Adrenal gland (tissue), 12 donors: ENCODE measurements around the gene NBEAL2. TPM values are rescaled to one million over a fixed set of nuclear protein-coding genes. Genes with fewer than 3 reads are reported as not detected.

ENCODE experiments used
- DNase-seq, 7 donors: peaks; one replicate each; pipeline ENCODE4 v3.0.0-alpha.2; 2019 to 2020
- H3K27ac ChIP-seq, 5 donors: fragments of 200-600 bp; sonication (generic) in 4 of 5; 1 replicate in 3 of 5; 2 replicates in 2 of 5; pipeline versions ENCODE4 v1.5.1 to v1.8.0; 2016 to 2020; ENCODE audit warnings: mild to moderate bottlenecking in 1 of 5
- H3K27me3 ChIP-seq: fragments of 200-600 bp; 2 replicates; pipeline ENCODE4 v1.8.0; 2021
- H3K36me3 ChIP-seq, 2 donors: fragments of 200-600 bp; replicated peaks in 1 of 2; 1 replicate in 1 of 2; 2 replicates in 1 of 2; pipeline versions ENCODE4 v1.5.1 to v1.8.0; 2018 to 2022
- H3K4me1 ChIP-seq, 2 donors: fragments of 200-600 bp; replicated peaks in 1 of 2; 1 replicate in 1 of 2; 2 replicates in 1 of 2; pipeline versions ENCODE4 v1.5.1 to v1.8.0; 2018 to 2021
- H3K4me3 ChIP-seq, 4 donors: fragments of 200-600 bp; sonication (generic) in 3 of 4; one replicate each; pipeline ENCODE4 v1.5.1; 2016 to 2018
- H3K9me3 ChIP-seq, 3 donors: fragments of 200-600 bp; sonication (generic) in 1 of 3; replicated peaks in 1 of 3; 1 replicate in 2 of 3; 2 replicates in 1 of 3; pipeline versions ENCODE4 v1.5.1 to v1.8.0; 2016 to 2021
- CTCF ChIP-seq, 6 experiments: fragments of 450-650 bp in 4 of 6; fragments of 200-600 bp in 2 of 6; sonication (generic) in 1 of 6; IDR thresholded peaks; 1 replicate in 5 of 6; 2 replicates in 1 of 6; pipeline versions ENCODE4 v1.5.1 to v1.8.0; 2016 to 2021; ENCODE audit warnings: antibody characterized with exemption in 6 of 6, mild to moderate bottlenecking in 2 of 6, moderate library complexity in 1 of 6
- POLR2A ChIP-seq, 2 donors: fragments of 450-650 bp; IDR thresholded peaks; one replicate each; pipeline ENCODE4 v1.6.1; 2017; ENCODE audit warnings: antibody characterized with exemption in 2 of 2, mild to moderate bottlenecking in 2 of 2, moderate library complexity in 1 of 2
- WGBS, 4 donors: extraction: QIAGEN DNeasy Blood & Tissue Kit in 2 of 4; methylation state at CpG; one replicate each; pipeline versions ENCODE4 v1.1.5 to v1.1.7; 2013 to 2017; 5-methylcytosine and 5-hydroxymethylcytosine counted together
- intact Hi-C, 2 donors: fragments of 100-400 bp; cut with DNase I; formaldehyde crosslinking; loops; one replicate each; pipeline versions ENCODE4 v1.14.1 to v1.15.0; 2022 to 2023
- polyA plus RNA-seq, 3 donors: library from polyadenylated mRNA; stranded (reverse); fragments of 200-250 nt in 2 of 3; fragments of 350-450 nt in 1 of 3; fragmentation: Illumina TruSeq in 1 of 3; extraction: RNeasy Lipid Tissue Mini Kit (QIAGEN cat#74804) in 1 of 3; gene quantifications; one replicate each; pipeline ENCODE4 v1.2.3, GENCODE V29; 2013 to 2014
- total RNA-seq, 9 donors: library from RNA; depleted of rRNA in 4 of 9; stranded (reverse); fragments of >200 nt in 4 of 9; fragments of 120-200 nt in 1 of 9; fragmentation: NEBNext Ultra II Directional in 1 of 9; extraction: Animal tissue kit (Norgen Biotek cat#: 25700) in 1 of 9; gene quantifications; one replicate each; pipeline versions ENCODE4 v1.1.0 to v1.2.4, GENCODE V29; 2013 to 2023
- donor health status: healthy with polysubstance abuse.
- donor health status: Bipolar disorder and iron deficiency.
- donor health status: DM: yes; HTN: yes; CAD: no.
- donor health status: DM: no; HTN: no; CAD: no.
- donor health status: DM: no; HTN: no; CAD: no.
- donor health status: DM: yes; HTN: yes; CAD: no.

The NBEAL2 gene
- total and polyA plus RNA-seq, 12 donors = 7.3 to 154 (median 29.0) TPM

- no peaks in the 10 kb centered on the region for H3K9me3 ChIP-seq
- no peak overlapping the region for H3K4me3 ChIP-seq
- peaks cover 38 to 47% of the 10 kb centered on the region in 2 donors for H3K4me1 ChIP-seq
- H3K27ac ChIP-seq = peak overlapping the region in 3 of 5 donors; percentile 8 to 34 (median 18)
- H3K27me3 ChIP-seq = no peaks in the 10 kb centered on the region
- WGBS, 4 donors = 84 to 87% (median 86%) methylated on average over 5 of the region's 5 CpGs
- DNase-seq = no peak
- intact Hi-C loops = no loop called here
- TF ChIP-seq POLR2A (IDR thresholded peaks at IDR 0.05) (no peak), CTCF (IDR thresholded peaks at IDR 0.05) (no peak)
- no peaks in the 10 kb centered on the region for H3K36me3 ChIP-seq
Observed at GRCh38 chr3:46966811-46967210, 12.7 kb upstream of the NBEAL2 start.

GRCh38 chr3:46968783-46969428, 10.6 kb upstream of the NBEAL2 start:
- no peak for DNase-seq
- peak overlapping the region in 3 of 5 donors; percentile 3 to 53 (median 22) for H3K27ac ChIP-seq

GRCh38 chr3:46970391-46971091, 8.9 kb upstream of the NBEAL2 start:
- peak; percentile 60 to 93 (median 85) for DNase-seq
- WGBS, 4 donors = 18 to 21% (median 20%) methylated on average over 3 of the region's 3 CpGs
- H3K4me3 ChIP-seq = no peak overlapping the region
- TF ChIP-seq CTCF (IDR thresholded peaks at IDR 0.05) (no peak), POLR2A (IDR thresholded peaks at IDR 0.05) (peak in 1 of 2 donors; percentile 42)
- no peaks in the 10 kb centered on the region for H3K27me3 ChIP-seq
- intact Hi-C loops = loop anchor here in 1 of 2 donors (5.0 kb wide), 1 partner anchor 43 kb away; no protein-coding TSS in a partner anchor
- no peaks in the 10 kb centered on the region for H3K9me3 ChIP-seq
- H3K36me3 ChIP-seq = no peaks in the 10 kb centered on the region
- peak overlapping the region; percentile 36 to 75 (median 53) for H3K27ac ChIP-seq
- H3K4me1 ChIP-seq = peaks cover 37 to 67% of the 10 kb centered on the region in 2 donors

More at GRCh38 chr3:46968783-46969428, 10.6 kb upstream of the NBEAL2 start:
- Histone ChIP-seq H3K27me3 (no peaks in the 10 kb centered on the region), H3K9me3 (no peaks in the 10 kb centered on the region), H3K4me3 (no peak overlapping the region), H3K36me3 (no peaks in the 10 kb centered on the region), H3K4me1 (peaks cover 37 to 59% of the 10 kb centered on the region in 2 donors)
- TF ChIP-seq CTCF (IDR thresholded peaks at IDR 0.05) (no peak), POLR2A (IDR thresholded peaks at IDR 0.05) (no peak)
- intact Hi-C loops = no loop called here
- 54 to 69% (median 64%) methylated on average over 8 to 9 of the region's 9 CpGs for WGBS, 4 donors

GRCh38 chr3:46971151-46971550, 8.3 kb upstream of the NBEAL2 start:
- intact Hi-C loops = loop anchor here in 1 of 2 donors (5.0 kb wide), 1 partner anchor 44 kb away; no protein-coding TSS in a partner anchor
- Histone ChIP-seq H3K36me3 (no peaks in the 10 kb centered on the region), H3K9me3 (no peaks in the 10 kb centered on the region), H3K4me1 (peaks cover 37 to 67% of the 10 kb centered on the region in 2 donors), H3K27ac (peak overlapping the region; percentile 13 to 75 (median 53)), H3K4me3 (no peak overlapping the region), H3K27me3 (no peaks in the 10 kb centered on the region)
- DNase-seq = no peak
- TF ChIP-seq CTCF (IDR thresholded peaks at IDR 0.05) = no peak
- no peak for TF ChIP-seq POLR2A (IDR thresholded peaks at IDR 0.05)
- 44 to 48% (median 47%) methylated on average over 4 to 6 of the region's 6 CpGs for WGBS, 4 donors
